GM23338 (cell line): ENCODE measurements around the gene PKD1L1. TPM values are rescaled to one million over a fixed set of nuclear protein-coding genes. Genes with fewer than 3 reads are reported as not detected.
A peak's percentile ranks its signal among the peaks of the same experiment; 100 is the strongest.

Source experiments
- ATAC-seq: fragments of 200-7000 bp; cut with Tn5 transposase; 3 replicates; pipeline ENCODE4 v1.9.1; 2020
- DNase-seq: peaks from one replicate; pipeline ENCODE4 v3.0.0-alpha.2; 2015; ENCODE audit warnings: low spot score
- H2AFZ ChIP-seq: fragments of 200-600 bp; sonication (generic); 2 replicates; pipeline ENCODE4 v1.8.0; 2016; ENCODE audit warnings: antibody characterized with exemption, mild to moderate bottlenecking, moderate library complexity
- H3F3A ChIP-seq: fragments of 200-600 bp; sonication (generic); replicated peaks from 2 replicates; pipeline ENCODE4 v1.8.0; 2017; ENCODE audit warnings: antibody characterized with exemption, mixed run types, low read depth
- H3K27ac ChIP-seq: fragments of 200-600 bp; sonication (generic); 2 replicates; pipeline ENCODE4 v1.6.1; 2016; ENCODE audit warnings: low read depth
- H3K27me3 ChIP-seq: fragments of 200-600 bp; sonication (generic); 2 replicates; pipeline ENCODE4 v1.8.0; 2016; ENCODE audit warnings: mild to moderate bottlenecking, mixed run types, moderate library complexity; ENCODE audit not compliant: insufficient read depth
- H3K36me3 ChIP-seq: fragments of 200-600 bp; sonication (generic); 2 replicates; pipeline ENCODE4 v1.8.0; 2016; ENCODE audit warnings: mild to moderate bottlenecking; ENCODE audit not compliant: insufficient read depth
- H3K4me1 ChIP-seq: fragments of 200-600 bp; sonication (generic); 2 replicates; pipeline ENCODE4 v1.8.0; 2016; ENCODE audit warnings: mild to moderate bottlenecking, moderate library complexity; ENCODE audit not compliant: insufficient read depth
- H3K4me2 ChIP-seq: fragments of 200-600 bp; sonication (generic); 2 replicates; pipeline ENCODE4 v1.7.1; 2017; ENCODE audit warnings: mixed run types
- H3K4me3 ChIP-seq: fragments of 200-600 bp; sonication (generic); 2 replicates; pipeline ENCODE4 v1.6.1; 2016; ENCODE audit warnings: mixed run types
- H3K79me2 ChIP-seq: fragments of 200-600 bp; sonication (generic); replicated peaks from 2 replicates; pipeline ENCODE4 v1.8.0; 2017; ENCODE audit warnings: mild to moderate bottlenecking; ENCODE audit not compliant: insufficient read depth
- H3K9me2 ChIP-seq: fragments of 200-600 bp; sonication (generic); 2 replicates; pipeline ENCODE4 v1.8.0; 2017; ENCODE audit not compliant: insufficient read depth
- H4K20me1 ChIP-seq: fragments of 200-600 bp; sonication (generic); replicated peaks from 2 replicates; pipeline ENCODE4 v1.8.0; 2017; ENCODE audit warnings: mild to moderate bottlenecking; ENCODE audit not compliant: insufficient read depth
- H3K27ac Mint-ChIP-seq: 2 replicates; pipeline ENCODE4 v1.8.0; 2020; ENCODE audit warnings: inconsistent platforms, mild to moderate bottlenecking, moderate library complexity, mixed read lengths
- H3K27me3 Mint-ChIP-seq: 3 replicates; pipeline ENCODE4 v1.8.0; 2022; ENCODE audit warnings: low read depth, mild to moderate bottlenecking, moderate library complexity, mixed read lengths, inconsistent platforms; ENCODE audit not compliant: insufficient read depth, poor library complexity
- H3K36me3 Mint-ChIP-seq: 3 replicates; pipeline ENCODE4 v1.8.0; 2021; ENCODE audit warnings: low read depth, mild to moderate bottlenecking, inconsistent platforms, moderate library complexity, mixed read lengths
- H3K4me1 Mint-ChIP-seq: 3 replicates; pipeline ENCODE4 v1.8.0; 2020; ENCODE audit warnings: mild to moderate bottlenecking, inconsistent platforms, mixed read lengths
- H3K4me3 Mint-ChIP-seq: 3 replicates; pipeline ENCODE4 v1.8.0; 2021; ENCODE audit warnings: moderate library complexity, mild to moderate bottlenecking, inconsistent platforms, mixed read lengths
- H3K9me3 Mint-ChIP-seq: 3 replicates; pipeline ENCODE4 v1.8.0; 2020; ENCODE audit warnings: moderate library complexity, mild to moderate bottlenecking, inconsistent platforms, mixed read lengths
- CREB1 ChIP-seq: fragments of 250-450 bp; sonication (Bioruptor Pico); IDR thresholded peaks from 2 replicates; pipeline ENCODE4 v1.5.0; 2020; ENCODE audit warnings: low read depth, mild to moderate bottlenecking, moderate library complexity
- CTCF ChIP-seq, 2 experiments: fragments of 200-600 bp in 1 of 2; sonication (generic) in 1 of 2; conservative IDR thresholded peaks; 2 replicates each; pipeline versions ENCODE4 v1.5.1 to v1.6.1; 2016 to 2017; ENCODE audit warnings: antibody characterized with exemption in 2 of 2, low read depth in 2 of 2, mild to moderate bottlenecking in 2 of 2, moderate library complexity in 1 of 2
- ETS1 ChIP-seq: IDR thresholded peaks from 2 replicates; pipeline ENCODE4 v1.6.1; 2016; ENCODE audit warnings: antibody characterized with exemption
- EZH2 ChIP-seq: fragments of 200-600 bp; sonication (generic); IDR thresholded peaks from one replicate; pipeline ENCODE4 v1.8.0; 2017; ENCODE audit warnings: antibody characterized with exemption, mild to moderate bottlenecking, low read depth; ENCODE audit not compliant: unreplicated experiment
- EZH2phosphoT487 ChIP-seq: fragments of 200-600 bp; sonication (generic); IDR thresholded peaks from one replicate; pipeline ENCODE4 v1.8.1; 2018; ENCODE audit warnings: antibody characterized with exemption; ENCODE audit not compliant: unreplicated experiment
- JUNB ChIP-seq: IDR thresholded peaks from one replicate; pipeline ENCODE4 v1.6.1; 2016; ENCODE audit warnings: antibody characterized with exemption; ENCODE audit not compliant: unreplicated experiment
- REST ChIP-seq: IDR thresholded peaks from one replicate; pipeline ENCODE4 v1.6.1; 2018; ENCODE audit warnings: antibody characterized with exemption; ENCODE audit not compliant: unreplicated experiment
- STAT1 ChIP-seq: IDR thresholded peaks from one replicate; pipeline ENCODE4 v1.6.1; 2016; ENCODE audit warnings: antibody characterized with exemption; ENCODE audit not compliant: unreplicated experiment
- ZNF114 ChIP-seq: fragments of 250-450 bp; sonication (Bioruptor Pico); IDR thresholded peaks from 2 replicates; pipeline ENCODE4 v1.5.0; 2020; ENCODE audit warnings: mild to moderate bottlenecking, moderate library complexity
- polyA plus RNA-seq: library from polyadenylated mRNA; unstranded; fragments of >200 nt; fragmentation: Nextera tagmentation; extraction: Ambion mirVana; gene quantifications from 2 replicates; pipeline ENCODE4 v1.2.1, GENCODE V29; 2016
- total RNA-seq: library from RNA; depleted of rRNA; stranded (reverse); fragments of >200 nt; shearing (Covaris generic); gene quantifications from 2 replicates; pipeline ENCODE4 v1.2.3, GENCODE V29; 2014

PKD1L1 gene
- total and polyA plus RNA-seq, 2 experiments from 2014 or later = 0.03 TPM; not detected in 1

- H3K4me1 Mint-ChIP-seq = peaks cover 10% of the 10 kb centered on the region; the same call in 1 of the 3 replicates
- TF ChIP-seq STAT1 (no peak), ZNF114 (no peak), EZH2phosphoT487 (no peak), REST (no peak)
- no peaks in the 10 kb centered on the region for H4K20me1 ChIP-seq
- no peaks in the 10 kb centered on the region for H3K36me3 Mint-ChIP-seq
- H3F3A ChIP-seq = no peaks in the 10 kb centered on the region
- no peak overlapping the region for H3K4me3 ChIP-seq
- H3K27ac ChIP-seq = no peak overlapping the region
- peak overlapping the region; percentile 4; the same call in 1 of the 2 replicates for H2AFZ ChIP-seq
- DNase-seq = no peak
- H3K27me3 ChIP-seq = no peaks in the 10 kb centered on the region
- H3K79me2 ChIP-seq = no peaks in the 10 kb centered on the region
- H3K4me1 ChIP-seq = no peaks in the 10 kb centered on the region
- H3K27me3 Mint-ChIP-seq = peaks cover 4% of the 10 kb centered on the region
- H3K4me3 Mint-ChIP-seq = no peak overlapping the region
- H3K4me2 ChIP-seq = no peak overlapping the region
- H3K27ac Mint-ChIP-seq = no peak overlapping the region
- ATAC-seq = no peak
- H3K36me3 ChIP-seq = no peaks in the 10 kb centered on the region
- H3K9me2 ChIP-seq = 0 out of 2 replicates have a peak, but pooled peaks cover 6% of the 10 kb centered on the region
- H3K9me3 Mint-ChIP-seq = no peaks in the 10 kb centered on the region
Measured at GRCh38 chr7:47817917-47818316, 130.3 kb downstream of the PKD1L1 start.

GRCh38 chr7:47816647-47817046 lies 131.6 kb downstream of the PKD1L1 start:
- DNase-seq (no peak), ATAC-seq (no peak)
- TF ChIP-seq STAT1 = no peak
- TF ChIP-seq ZNF114 = no peak
- Mint-ChIP-seq H3K27ac (no peak overlapping the region), H3K4me1 (peaks cover 10% of the 10 kb centered on the region; the same call in 1 of the 3 replicates), H3K27me3 (peaks cover 4% of the 10 kb centered on the region), H3K36me3 (no peaks in the 10 kb centered on the region), H3K9me3 (no peaks in the 10 kb centered on the region), H3K4me3 (no peak overlapping the region)
- 0 out of 2 replicates have a peak, but pooled peaks cover 6% of the 10 kb centered on the region for H3K9me2 ChIP-seq
- no peak overlapping the region for H2AFZ ChIP-seq
- H3K27me3 ChIP-seq = no peaks in the 10 kb centered on the region
- H3K4me3 ChIP-seq = no peak overlapping the region
- no peaks in the 10 kb centered on the region for H3K4me1 ChIP-seq
- no peaks in the 10 kb centered on the region for H4K20me1 ChIP-seq
- H3F3A ChIP-seq = no peaks in the 10 kb centered on the region
- H3K4me2 ChIP-seq = no peak overlapping the region
- H3K36me3 ChIP-seq = no peaks in the 10 kb centered on the region
- no peak overlapping the region for H3K27ac ChIP-seq
- H3K79me2 ChIP-seq = no peaks in the 10 kb centered on the region

GRCh38 chr7:47815867-47816266 lies 132.4 kb downstream of the PKD1L1 start:
- 0 out of 2 replicates have a peak, but pooled peaks cover 6% of the 10 kb centered on the region for H3K9me2 ChIP-seq
- no peaks in the 10 kb centered on the region for H4K20me1 ChIP-seq
- no peaks in the 10 kb centered on the region for H3K79me2 ChIP-seq
- H3K27ac Mint-ChIP-seq = no peak overlapping the region
- no peaks in the 10 kb centered on the region for H3K36me3 Mint-ChIP-seq
- no peak overlapping the region for H3K4me3 ChIP-seq
- peaks cover 4% of the 10 kb centered on the region for H3K27me3 Mint-ChIP-seq
- no peaks in the 10 kb centered on the region for H3K4me1 ChIP-seq
- H3K27me3 ChIP-seq = no peaks in the 10 kb centered on the region
- ATAC-seq (no peak), DNase-seq (no peak)
- H3K4me1 Mint-ChIP-seq = peaks cover 10% of the 10 kb centered on the region; the same call in 1 of the 3 replicates
- H2AFZ ChIP-seq = 0 out of 2 replicates have a peak overlapping the region, but pooled peaks have one; percentile 32
- no peaks in the 10 kb centered on the region for H3F3A ChIP-seq
- H3K9me3 Mint-ChIP-seq = no peaks in the 10 kb centered on the region
- no peaks in the 10 kb centered on the region for H3K36me3 ChIP-seq
- no peak overlapping the region for H3K27ac ChIP-seq
- no peak overlapping the region for H3K4me3 Mint-ChIP-seq
- no peak overlapping the region for H3K4me2 ChIP-seq
- no peak for TF ChIP-seq ZNF114
- TF ChIP-seq EZH2 = no peak
- TF ChIP-seq EZH2phosphoT487 = no peak
- no peak for TF ChIP-seq CREB1 (CRISPR knock-in tag)
- no peak for TF ChIP-seq REST
- no peak for TF ChIP-seq CTCF (conservative IDR thresholded peaks at IDR 0.05; ENCODE audit: low read depth in 2 of 2)
- no peak for TF ChIP-seq ETS1
- no peak for TF ChIP-seq JUNB
